HepG2 (cell line): ENCODE data around the gene ELOVL5. TPM values are rescaled to one million over a fixed set of nuclear protein-coding genes. Genes with fewer than 3 reads are reported as not detected.

Source experiments
- GABPA ChIP-seq, 2 experiments: IDR thresholded peaks; 2 replicates each; pipeline ENCODE4 v1.6.1; 2011 to 2016; ENCODE audit warnings: low read depth in 2 of 2, low read length in 1 of 2, missing biosample characterization in 1 of 2, missing genetic modification characterization in 1 of 2
- HMG20A ChIP-seq: IDR thresholded peaks from 2 replicates; pipeline ENCODE4 v1.6.1; 2016; ENCODE audit warnings: borderline replicate concordance
- IKZF4 ChIP-seq: sonication (generic); formaldehyde crosslinking; IDR thresholded peaks from 2 replicates; pipeline ENCODE4 v1.5.1; 2020; ENCODE audit warnings: borderline replicate concordance, mild to moderate bottlenecking, low read depth, missing genetic modification reagents; ENCODE audit errors: not compliant biosample characterization
- MTF2 ChIP-seq: sonication (generic); formaldehyde crosslinking; IDR thresholded peaks from 2 replicates; pipeline ENCODE4 v1.5.0; 2020; ENCODE audit warnings: missing genetic modification reagents, borderline replicate concordance
- MYC ChIP-seq: sonication (generic); formaldehyde crosslinking; IDR thresholded peaks from 2 replicates; pipeline ENCODE4 v1.9.0; 2021; ENCODE audit warnings: missing genetic modification reagents, borderline replicate concordance
- SATB2 ChIP-seq: sonication (generic); formaldehyde crosslinking; IDR thresholded peaks from 2 replicates; pipeline ENCODE4 v1.5.0; 2020; ENCODE audit warnings: missing genetic modification reagents
- ZNF235 ChIP-seq: sonication (generic); formaldehyde crosslinking; IDR thresholded peaks from 2 replicates; pipeline ENCODE4 v1.8.1; 2023; ENCODE audit warnings: mild to moderate bottlenecking, missing genetic modification reagents, borderline replicate concordance
- ZNF773 ChIP-seq: sonication (generic); formaldehyde crosslinking; IDR thresholded peaks from 2 replicates; pipeline ENCODE4 v1.4.0; 2020; ENCODE audit warnings: missing genetic modification reagents, borderline replicate concordance
- polyA plus RNA-seq, 8 experiments: library from polyadenylated mRNA; depleted of rRNA in 3 of 8; stranded (reverse) in 7 of 8; unstranded in 1 of 8; fragments of >200 nt; fragmentation: Illumina TruSeq in 4 of 8; extraction: Trizol in 4 of 8; gene quantifications; 2 replicates each; pipeline versions ENCODE4 v1.2.1 to v1.2.3, GENCODE V29; 2011 to 2016; ENCODE audit warnings: low read depth in 4 of 8, missing spikeins in 1 of 8, mixed read lengths in 1 of 8; ENCODE audit not compliant: insufficient read depth in 1 of 8
- total RNA-seq, 5 experiments: library from RNA; depleted of rRNA; stranded (reverse); fragments of >200 nt; fragmentation: Illumina TruSeq; extraction: Trizol; gene quantifications; 2 replicates each; pipeline ENCODE4 v1.2.3, GENCODE V29; 2016; ENCODE audit warnings: low read depth in 1 of 5
- TF ChIP-seq, protein P1 (sequence below): sonication (generic); formaldehyde crosslinking; IDR thresholded peaks from 2 replicates; pipeline ENCODE4 v1.4.0; 2020; ENCODE audit warnings: mild to moderate bottlenecking, missing genetic modification reagents
- TF ChIP-seq, protein P2 (sequence below): sonication (generic); formaldehyde crosslinking; IDR thresholded peaks from 2 replicates; pipeline ENCODE4 v1.8.0; 2023; ENCODE audit warnings: mild to moderate bottlenecking, missing genetic modification reagents
- TF ChIP-seq, protein P3 (sequence below): sonication (generic); formaldehyde crosslinking; IDR thresholded peaks from 2 replicates; pipeline ENCODE4 v1.4.0; 2020; ENCODE audit warnings: mild to moderate bottlenecking, missing genetic modification reagents
- TF ChIP-seq, protein P4 (sequence below): sonication (generic); formaldehyde crosslinking; IDR thresholded peaks from 2 replicates; pipeline ENCODE4 v1.9.0; 2021; ENCODE audit warnings: missing genetic modification reagents, borderline replicate concordance

ELOVL5 gene
- total and polyA plus RNA-seq, 2 of the 13 experiments (the other 11 are each of a cell fraction or from before 2014, with no cell fraction given), result 50.1 to 72.4 TPM

DNA sequence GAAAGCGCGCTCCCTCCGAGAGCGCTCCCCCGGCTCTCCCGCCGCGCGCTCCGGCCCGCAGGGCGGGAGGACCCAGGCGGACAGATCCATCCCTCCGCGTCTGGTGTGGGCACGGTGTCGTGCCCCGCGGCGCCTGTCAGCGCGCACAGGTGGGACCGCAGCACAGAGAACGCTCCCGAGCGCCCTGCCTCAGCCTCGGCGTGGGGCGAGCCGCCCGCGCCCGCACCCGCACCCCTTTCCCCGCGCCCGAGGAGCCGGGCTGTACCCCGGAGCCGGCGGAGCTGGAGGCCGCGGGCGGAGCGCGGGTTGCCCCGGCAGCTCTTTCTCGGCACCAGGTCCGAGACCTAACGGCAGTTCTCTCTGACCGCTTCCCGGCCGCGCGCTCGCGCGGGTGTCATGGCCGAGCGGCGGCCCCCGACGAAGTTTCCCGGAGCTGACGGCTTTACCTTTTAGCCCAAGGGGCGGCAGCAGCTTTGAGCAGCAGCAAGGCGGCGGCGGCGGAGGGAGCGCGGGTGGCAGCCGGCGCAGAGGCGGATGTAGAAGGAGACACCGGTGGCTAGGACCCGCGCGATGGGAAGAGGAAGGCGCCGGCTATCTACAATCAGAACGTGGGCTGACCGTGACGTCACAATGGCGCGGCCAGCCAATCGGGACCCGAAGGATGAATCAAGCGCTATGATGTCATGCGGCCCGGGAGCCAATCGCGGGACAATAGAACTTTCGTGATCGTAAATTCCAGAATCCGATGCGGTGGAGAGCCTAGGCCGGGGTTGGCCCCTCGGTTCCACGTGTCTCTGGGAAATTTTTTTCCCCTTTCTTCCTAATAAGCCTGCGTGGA is at the start of gene ELOVL5 (continued):
- no peak for TF ChIP-seq GABPA (IDR thresholded peaks at IDR 0.05; ENCODE audit: low read depth, low read length)
- TF ChIP-seq GABPA (CRISPR knock-in tag; IDR thresholded peaks at IDR 0.05; ENCODE audit: low read depth), result peak; percentile 68
- peak; percentile 13; the same call in 1 of the 2 replicates for TF ChIP-seq MTF2 (CRISPR knock-in tag)
- no peak for TF ChIP-seq IKZF4 (CRISPR knock-in tag)
- peak; percentile 32; the same call in 1 of the 2 replicates for TF ChIP-seq ZNF235
- TF ChIP-seq, protein P1, sequence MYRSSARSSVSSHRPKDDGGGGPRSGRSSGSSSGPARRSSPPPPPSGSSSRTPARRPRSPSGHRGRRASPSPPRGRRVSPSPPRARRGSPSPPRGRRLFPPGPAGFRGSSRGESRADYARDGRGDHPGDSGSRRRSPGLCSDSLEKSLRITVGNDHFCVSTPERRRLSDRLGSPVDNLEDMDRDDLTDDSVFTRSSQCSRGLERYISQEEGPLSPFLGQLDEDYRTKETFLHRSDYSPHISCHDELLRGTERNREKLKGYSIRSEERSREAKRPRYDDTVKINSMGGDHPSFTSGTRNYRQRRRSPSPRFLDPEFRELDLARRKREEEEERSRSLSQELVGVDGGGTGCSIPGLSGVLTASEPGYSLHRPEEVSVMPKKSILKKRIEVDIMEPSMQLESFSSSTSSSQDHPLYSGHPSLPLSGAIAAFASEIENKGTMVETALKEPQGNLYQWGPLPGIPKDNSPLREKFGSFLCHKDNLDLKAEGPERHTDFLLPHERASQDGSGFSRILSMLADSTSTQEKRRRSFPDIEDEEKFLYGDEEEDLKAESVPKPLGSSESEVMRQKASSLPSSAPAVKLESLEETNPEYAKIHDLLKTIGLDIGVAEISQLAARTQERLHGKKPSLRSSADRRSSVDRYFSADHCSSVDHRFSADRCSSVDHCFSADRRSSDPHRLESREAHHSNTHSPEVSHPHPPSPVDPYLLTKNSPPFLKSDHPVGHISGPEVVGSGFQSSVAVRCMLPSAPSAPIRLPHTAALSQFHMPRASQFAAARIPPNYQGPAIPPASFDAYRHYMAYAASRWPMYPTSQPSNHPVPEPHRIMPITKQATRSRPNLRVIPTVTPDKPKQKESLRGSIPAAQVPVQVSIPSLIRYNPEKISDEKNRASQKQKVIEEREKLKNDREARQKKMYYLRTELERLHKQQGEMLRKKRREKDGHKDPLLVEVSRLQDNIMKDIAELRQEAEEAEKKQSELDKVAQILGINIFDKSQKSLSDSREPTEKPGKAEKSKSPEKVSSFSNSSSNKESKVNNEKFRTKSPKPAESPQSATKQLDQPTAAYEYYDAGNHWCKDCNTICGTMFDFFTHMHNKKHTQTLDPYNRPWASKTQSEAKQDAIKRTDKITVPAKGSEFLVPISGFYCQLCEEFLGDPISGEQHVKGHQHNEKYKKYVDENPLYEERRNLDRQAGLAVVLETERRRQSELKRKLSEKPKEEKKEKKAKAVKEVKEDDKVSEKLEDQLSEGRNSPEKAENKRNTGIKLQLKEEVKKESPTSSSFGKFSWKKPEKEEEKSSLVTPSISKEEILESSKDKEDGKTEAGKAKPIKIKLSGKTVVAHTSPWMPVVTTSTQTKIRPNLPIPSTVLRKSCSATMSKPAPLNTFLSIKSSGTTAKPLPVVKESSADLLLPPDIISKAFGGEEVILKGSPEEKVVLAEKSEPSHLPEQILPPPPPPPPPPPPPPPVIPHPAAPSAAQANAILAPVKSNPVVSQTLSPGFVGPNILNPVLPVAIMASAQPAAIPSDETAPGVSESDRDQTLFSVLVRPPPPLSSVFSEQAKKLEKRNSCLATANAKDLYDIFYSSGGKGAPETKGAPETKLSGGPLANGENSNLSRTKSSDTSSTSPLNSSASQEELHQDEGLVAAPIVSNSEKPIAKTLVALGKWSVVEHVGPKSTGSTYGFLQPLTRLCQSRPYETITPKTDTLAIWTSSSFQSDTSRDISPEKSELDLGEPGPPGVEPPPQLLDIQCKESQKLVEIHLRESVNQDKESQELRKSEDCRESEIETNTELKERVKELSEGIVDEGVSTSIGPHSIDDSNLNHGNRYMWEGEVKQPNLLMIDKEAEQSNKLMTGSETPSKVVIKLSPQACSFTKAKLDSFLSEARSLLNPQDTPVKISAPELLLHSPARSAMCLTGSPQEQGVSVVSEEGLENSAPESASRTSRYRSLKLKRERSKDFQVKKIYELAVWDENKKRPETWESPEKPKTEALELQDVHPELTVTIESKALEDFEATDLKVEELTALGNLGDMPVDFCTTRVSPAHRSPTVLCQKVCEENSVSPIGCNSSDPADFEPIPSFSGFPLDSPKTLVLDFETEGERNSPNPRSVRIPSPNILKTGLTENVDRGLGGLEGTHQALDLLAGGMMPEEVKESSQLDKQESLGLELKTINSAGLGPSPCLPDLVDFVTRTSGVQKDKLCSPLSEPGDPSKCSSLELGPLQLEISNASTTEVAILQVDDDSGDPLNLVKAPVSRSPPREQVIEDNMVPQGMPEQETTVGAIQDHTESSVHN, result peak; percentile 87; the same call in 1 of the 2 replicates
- peak; percentile 23; the same call in 1 of the 2 replicates for TF ChIP-seq HMG20A (CRISPR knock-in tag)
- TF ChIP-seq SATB2 (CRISPR knock-in tag), result peak; percentile 43; the same call in 1 of the 2 replicates
- TF ChIP-seq ZNF773 (CRISPR knock-in tag), result peak; percentile 21; the same call in 1 of the 2 replicates
- TF ChIP-seq, protein P2, sequence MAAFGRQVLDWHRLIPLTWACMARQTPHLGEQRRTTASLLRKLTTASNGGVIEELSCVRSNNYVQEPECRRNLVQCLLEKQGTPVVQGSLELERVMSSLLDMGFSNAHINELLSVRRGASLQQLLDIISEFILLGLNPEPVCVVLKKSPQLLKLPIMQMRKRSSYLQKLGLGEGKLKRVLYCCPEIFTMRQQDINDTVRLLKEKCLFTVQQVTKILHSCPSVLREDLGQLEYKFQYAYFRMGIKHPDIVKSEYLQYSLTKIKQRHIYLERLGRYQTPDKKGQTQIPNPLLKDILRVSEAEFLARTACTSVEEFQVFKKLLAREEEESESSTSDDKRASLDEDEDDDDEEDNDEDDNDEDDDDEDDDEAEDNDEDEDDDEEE (CRISPR knock-in tag), result peak; percentile 88; the same call in 1 of the 2 replicates
- TF ChIP-seq, protein P3, sequence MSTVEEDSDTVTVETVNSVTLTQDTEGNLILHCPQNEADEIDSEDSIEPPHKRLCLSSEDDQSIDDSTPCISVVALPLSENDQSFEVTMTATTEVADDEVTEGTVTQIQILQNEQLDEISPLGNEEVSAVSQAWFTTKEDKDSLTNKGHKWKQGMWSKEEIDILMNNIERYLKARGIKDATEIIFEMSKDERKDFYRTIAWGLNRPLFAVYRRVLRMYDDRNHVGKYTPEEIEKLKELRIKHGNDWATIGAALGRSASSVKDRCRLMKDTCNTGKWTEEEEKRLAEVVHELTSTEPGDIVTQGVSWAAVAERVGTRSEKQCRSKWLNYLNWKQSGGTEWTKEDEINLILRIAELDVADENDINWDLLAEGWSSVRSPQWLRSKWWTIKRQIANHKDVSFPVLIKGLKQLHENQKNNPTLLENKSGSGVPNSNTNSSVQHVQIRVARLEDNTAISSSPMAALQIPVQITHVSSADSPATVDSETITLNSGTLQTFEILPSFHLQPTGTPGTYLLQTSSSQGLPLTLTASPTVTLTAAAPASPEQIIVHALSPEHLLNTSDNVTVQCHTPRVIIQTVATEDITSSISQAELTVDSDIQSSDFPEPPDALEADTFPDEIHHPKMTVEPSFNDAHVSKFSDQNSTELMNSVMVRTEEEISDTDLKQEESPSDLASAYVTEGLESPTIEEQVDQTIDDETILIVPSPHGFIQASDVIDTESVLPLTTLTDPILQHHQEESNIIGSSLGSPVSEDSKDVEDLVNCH, result no peak
- peak; percentile 66 for TF ChIP-seq MYC (CRISPR knock-in tag)
- TF ChIP-seq, protein P4, sequence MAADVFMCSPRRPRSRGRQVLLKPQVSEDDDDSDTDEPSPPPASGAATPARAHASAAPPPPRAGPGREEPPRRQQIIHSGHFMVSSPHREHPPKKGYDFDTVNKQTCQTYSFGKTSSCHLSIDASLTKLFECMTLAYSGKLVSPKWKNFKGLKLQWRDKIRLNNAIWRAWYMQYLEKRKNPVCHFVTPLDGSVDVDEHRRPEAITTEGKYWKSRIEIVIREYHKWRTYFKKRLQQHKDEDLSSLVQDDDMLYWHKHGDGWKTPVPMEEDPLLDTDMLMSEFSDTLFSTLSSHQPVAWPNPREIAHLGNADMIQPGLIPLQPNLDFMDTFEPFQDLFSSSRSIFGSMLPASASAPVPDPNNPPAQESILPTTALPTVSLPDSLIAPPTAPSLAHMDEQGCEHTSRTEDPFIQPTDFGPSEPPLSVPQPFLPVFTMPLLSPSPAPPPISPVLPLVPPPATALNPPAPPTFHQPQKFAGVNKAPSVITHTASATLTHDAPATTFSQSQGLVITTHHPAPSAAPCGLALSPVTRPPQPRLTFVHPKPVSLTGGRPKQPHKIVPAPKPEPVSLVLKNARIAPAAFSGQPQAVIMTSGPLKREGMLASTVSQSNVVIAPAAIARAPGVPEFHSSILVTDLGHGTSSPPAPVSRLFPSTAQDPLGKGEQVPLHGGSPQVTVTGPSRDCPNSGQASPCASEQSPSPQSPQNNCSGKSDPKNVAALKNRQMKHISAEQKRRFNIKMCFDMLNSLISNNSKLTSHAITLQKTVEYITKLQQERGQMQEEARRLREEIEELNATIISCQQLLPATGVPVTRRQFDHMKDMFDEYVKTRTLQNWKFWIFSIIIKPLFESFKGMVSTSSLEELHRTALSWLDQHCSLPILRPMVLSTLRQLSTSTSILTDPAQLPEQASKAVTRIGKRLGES (CRISPR knock-in tag), result 0 out of 2 replicates have a peak, but pooled peaks have one; percentile 68
